AG10803 (cell line): ENCODE measurements around the gene GMEB1.
"Not testable (repeated sequence)": the region's sequence is repeated elsewhere in the genome, so short reads cannot be mapped to it uniquely, and the experiment has no call there.

Experiments
- DNase-seq: peaks from one replicate; pipeline ENCODE4 v3.0.0; 2010; ENCODE audit warnings: low read depth
- H3K4me3 ChIP-seq: 2 replicates; pipeline ENCODE4 v1.5.1; 2011; ENCODE audit warnings: mild to moderate bottlenecking, low read length, control low read depth
- CTCF ChIP-seq: conservative IDR thresholded peaks from 2 replicates; pipeline ENCODE4 v1.5.1; 2011; ENCODE audit warnings: mild to moderate bottlenecking, low read length, control low read depth, inconsistent platforms

The GMEB1 gene

GRCh38 chr1:28744184-28744583 is 75.6 kb downstream of the GMEB1 start:
- DNase-seq: no peak
- no peak overlapping the region for H3K4me3 ChIP-seq
- no peak for TF ChIP-seq CTCF

- TF ChIP-seq CTCF: no peak
- no peak overlapping the region for H3K4me3 ChIP-seq
- DNase-seq: no peak
Measured at GRCh38 chr1:28745653-28746173, 77.1 kb downstream of the GMEB1 start.

GRCh38 chr1:28750330-28750729 is 81.7 kb downstream of the GMEB1 start:
- DNase-seq: no peak
- no peak for TF ChIP-seq CTCF
- no peak overlapping the region for H3K4me3 ChIP-seq

- H3K4me3 ChIP-seq, DNase-seq: not testable (repeated sequence)
Measured at GRCh38 chr1:28750771-28751294, 82.2 kb downstream of the GMEB1 start.

GRCh38 chr1:28751315-28752060 is 82.9 kb downstream of the GMEB1 start:
- no peak overlapping the region for H3K4me3 ChIP-seq
- no peak for TF ChIP-seq CTCF
- peak; percentile 71 for DNase-seq

GRCh38 chr1:28755701-28756100 is 87.1 kb downstream of the GMEB1 start:
- no peak for TF ChIP-seq CTCF
- peak; percentile 66 for DNase-seq
- H3K4me3 ChIP-seq: no peak overlapping the region

- peak; percentile 24; the same call in 1 of the 2 replicates for TF ChIP-seq CTCF
- no peak overlapping the region for H3K4me3 ChIP-seq
Measured at GRCh38 chr1:28756846-28757245, 88.3 kb downstream of the GMEB1 start.

More at GRCh38 chr1:28756846-28757245, 88.3 kb downstream of the GMEB1 start:
- no peak for DNase-seq
